ENCODE measurements around the gene ASB5.

- TF ChIP-seq POLR2A (IDR thresholded peaks at IDR 0.05; ENCODE audit: low read length) (no peak), GATA1 (IDR thresholded peaks at IDR 0.05; ENCODE audit: low read depth, low read length) (no peak)
Measured at GRCh38 chr4:176293660-176294059, 24.6 kb upstream of the ASB5 start.

Measured in erythroblast (primary cell).